Common myeloid progenitor, CD34-positive (primary cell): ENCODE results near the gene IRF2.
"Not testable (repeated sequence)": the region's sequence is repeated elsewhere in the genome, so short reads cannot be mapped to it uniquely, and the experiment has no call there.

ENCODE experiments used
- CTCF ChIA-PET: fragments of 350-600 bp; sonication (Branson Sonifier 250); formaldehyde crosslinking; loops from one replicate; lab custom pipeline; 2021; ENCODE audit warnings: antibody characterized with exemption; lab: Charles Lee
- POLR2A ChIA-PET: fragments of 350-600 bp; sonication (Branson Sonifier 250); formaldehyde crosslinking; loops from one replicate; lab custom pipeline; 2021; ENCODE audit warnings: antibody characterized with exemption; lab: Charles Lee
- DNase-seq, 3 donors: peaks; one replicate each; pipeline versions ENCODE4 v3.0.0 to v3.0.0-alpha.2; 2013
- H3K27ac ChIP-seq, 2 experiments: 1 replicate in 1 of 2; 2 replicates in 1 of 2; pipeline ENCODE4 v1.7.0; 2013; ENCODE audit warnings: inconsistent platforms in 2 of 2, low read length in 2 of 2, mild to moderate bottlenecking in 2 of 2, low read depth in 1 of 2, moderate library complexity in 1 of 2; ENCODE audit not compliant: severe bottlenecking in 2 of 2, insufficient read depth in 1 of 2, poor library complexity in 1 of 2
- H3K27me3 ChIP-seq, 5 experiments: replicated peaks in 2 of 5; 1 replicate in 3 of 5; 2 replicates in 2 of 5; pipeline versions ENCODE4 v1.6.1 to v1.7.0; 2013; ENCODE audit warnings: low read length in 4 of 5, mild to moderate bottlenecking in 2 of 5, moderate library complexity in 2 of 5, inconsistent platforms in 1 of 5; ENCODE audit not compliant: insufficient read depth in 5 of 5, control insufficient read depth in 4 of 5
- H3K36me3 ChIP-seq, 4 experiments: 1 replicate in 2 of 4; 2 replicates in 2 of 4; pipeline versions ENCODE4 v1.6.1 to v1.7.0; 2013; ENCODE audit warnings: low read length in 3 of 4, control low read depth in 1 of 4, mild to moderate bottlenecking in 1 of 4; ENCODE audit not compliant: control insufficient read depth in 4 of 4, insufficient read depth in 4 of 4
- H3K4me1 ChIP-seq, 4 experiments: 1 replicate in 3 of 4; 2 replicates in 1 of 4; pipeline versions ENCODE4 v1.6.1 to v1.7.1; 2013; ENCODE audit warnings: low read length in 3 of 4, mild to moderate bottlenecking in 3 of 4, control low read depth in 1 of 4, inconsistent platforms in 1 of 4, moderate library complexity in 1 of 4; ENCODE audit not compliant: control insufficient read depth in 4 of 4, insufficient read depth in 4 of 4; ENCODE audit errors: control extremely low read depth in 1 of 4
- H3K4me3 ChIP-seq, 7 experiments: 1 replicate in 4 of 7; 2 replicates in 3 of 7; pipeline versions ENCODE4 v1.5.1 to v1.7.0; 2013; ENCODE audit warnings: mild to moderate bottlenecking in 7 of 7, low read length in 6 of 7, moderate library complexity in 6 of 7, inconsistent platforms in 2 of 7, low read depth in 2 of 7, control low read depth in 1 of 7; ENCODE audit not compliant: insufficient read depth in 4 of 7, control insufficient read depth in 1 of 7; ENCODE audit errors: extremely low read depth in 1 of 7
- H3K9me3 ChIP-seq, 5 experiments: 1 replicate in 4 of 5; 2 replicates in 1 of 5; pipeline versions ENCODE4 v1.6.1 to v1.7.1; 2013; ENCODE audit warnings: low read length in 4 of 5, mild to moderate bottlenecking in 2 of 5, inconsistent platforms in 1 of 5, low read depth in 1 of 5, moderate library complexity in 1 of 5; ENCODE audit not compliant: control insufficient read depth in 4 of 5, insufficient read depth in 2 of 5; ENCODE audit errors: control extremely low read depth in 1 of 5
- WGBS: methylation state at CpG from one replicate; pipeline ENCODE4 v1.1.5; 2013; ENCODE audit not compliant: insufficient coverage; 5-methylcytosine and 5-hydroxymethylcytosine counted together

The IRF2 gene

GRCh38 chr4:184375623-184376022, 98.7 kb downstream of the IRF2 start:
- H3K27ac ChIP-seq, H3K9me3 ChIP-seq, H3K4me3 ChIP-seq, H3K4me1 ChIP-seq, DNase-seq, POLR2A ChIA-PET, H3K27me3 ChIP-seq, H3K36me3 ChIP-seq: not testable (repeated sequence)
- 67% methylated on average over 1 of the region's 3 CpGs for WGBS
- CTCF ChIA-PET, result interaction anchor here (0.9 to 1.0 kb wide), 2 partner anchors 15 to 27 kb away, joined by 3 to 5 read pairs; no protein-coding TSS in a partner anchor

GRCh38 chr4:184375027-184375426, 99.3 kb downstream of the IRF2 start:
- CTCF ChIA-PET, result no interaction called here
- H3K4me3 ChIP-seq, result no peak overlapping the region
- DNase-seq, result peak in 1 of 3 donors; percentile 26

GRCh38 chr4:184373886-184374405, 100.4 kb downstream of the IRF2 start:
- no peaks in the 10 kb centered on the region for H3K36me3 ChIP-seq
- H3K27me3 ChIP-seq, result no peaks in the 10 kb centered on the region
- 100% methylated on average over 2 of the region's 2 CpGs for WGBS
- no peak for DNase-seq
- ChIA-PET POLR2A (no interaction called here), CTCF (no interaction called here)
- H3K9me3 ChIP-seq, result peaks cover 0 to 3% (median 0%) of the 10 kb centered on the region in 5 experiments
- no peak overlapping the region for H3K27ac ChIP-seq
- H3K4me1 ChIP-seq, result peaks cover 0 to 20% (median 11%) of the 10 kb centered on the region in 4 experiments
- no peak overlapping the region for H3K4me3 ChIP-seq

More at GRCh38 chr4:184375027-184375426, 99.3 kb downstream of the IRF2 start:
- no peaks in the 10 kb centered on the region for H3K36me3 ChIP-seq
- peaks cover 0 to 3% (median 3%) of the 10 kb centered on the region in 5 experiments for H3K9me3 ChIP-seq
- no peaks in the 10 kb centered on the region for H3K27me3 ChIP-seq
- no peak overlapping the region for H3K27ac ChIP-seq
- H3K4me1 ChIP-seq, result peaks cover 0 to 16% (median 10%) of the 10 kb centered on the region in 4 experiments
- POLR2A ChIA-PET, result no interaction called here
- no CpG with 5 or more reads among the region's 1 CpG for WGBS

- H3K4me3 ChIP-seq, result no peak overlapping the region
- H3K9me3 ChIP-seq, result peaks cover 0 to 3% (median 0%) of the 10 kb centered on the region in 5 experiments
- no peak for DNase-seq
- no peaks in the 10 kb centered on the region for H3K27me3 ChIP-seq
- ChIA-PET POLR2A (interaction anchor here (0.6 kb wide), 1 partner anchor 139 kb away, joined by 3 read pairs; no protein-coding TSS in a partner anchor), CTCF (interaction anchor here (1.0 to 2.2 kb wide), 2 partner anchors 10 kb away, joined by 3 to 10 read pairs; no protein-coding TSS in a partner anchor)
- H3K36me3 ChIP-seq, result no peaks in the 10 kb centered on the region
- H3K27ac ChIP-seq, result no peak overlapping the region
- 86% methylated on average over 12 of the region's 12 CpGs for WGBS
- H3K4me1 ChIP-seq, result peaks cover 0 to 20% (median 11%) of the 10 kb centered on the region in 4 experiments
Measured at GRCh38 chr4:184371390-184371787, 103.0 kb downstream of the IRF2 start.

GRCh38 chr4:184370711-184371389, 103.5 kb downstream of the IRF2 start:
- DNase-seq, result peak in 2 of 3 donors; percentile 44 to 46
- POLR2A ChIA-PET, result interaction anchor here (0.6 kb wide), 1 partner anchor 140 kb away, joined by 3 read pairs; no protein-coding TSS in a partner anchor
- CTCF ChIA-PET, result interaction anchor here (1.0 to 2.2 kb wide), 3 partner anchors 10 to 12 kb away, joined by 3 to 10 read pairs (median 3); no protein-coding TSS in a partner anchor
- Histone ChIP-seq H3K4me3 (no peak overlapping the region), H3K36me3 (no peaks in the 10 kb centered on the region), H3K27me3 (no peaks in the 10 kb centered on the region), H3K4me1 (peaks cover 0 to 20% (median 11%) of the 10 kb centered on the region in 4 experiments), H3K27ac (peak overlapping the region in 1 of 2 experiments; percentile 54), H3K9me3 (peaks cover 0 to 3% (median 0%) of the 10 kb centered on the region in 5 experiments)
- WGBS, result 32% methylated on average over 5 of the region's 8 CpGs

- Histone ChIP-seq H3K9me3 (no peaks in the 10 kb centered on the region), H3K4me1 (peaks cover 0 to 20% (median 11%) of the 10 kb centered on the region in 4 experiments), H3K27ac (no peak overlapping the region), H3K36me3 (no peaks in the 10 kb centered on the region), H3K4me3 (no peak overlapping the region), H3K27me3 (no peaks in the 10 kb centered on the region)
- 100% methylated on average over 1 of the region's 3 CpGs for WGBS
- ChIA-PET POLR2A (no interaction called here), CTCF (interaction anchor here (1.1 to 2.2 kb wide), 2 partner anchors 11 to 13 kb away, joined by 3 to 10 read pairs; no protein-coding TSS in a partner anchor)
- no peak for DNase-seq
Measured at GRCh38 chr4:184369871-184370270, 104.5 kb downstream of the IRF2 start.

GRCh38 chr4:184368731-184369130, 105.6 kb downstream of the IRF2 start:
- H3K36me3 ChIP-seq, result no peaks in the 10 kb centered on the region
- H3K4me3 ChIP-seq, result no peak overlapping the region
- ChIA-PET CTCF (no interaction called here), POLR2A (no interaction called here)
- H3K27ac ChIP-seq, result no peak overlapping the region
- H3K9me3 ChIP-seq, result no peaks in the 10 kb centered on the region
- no peaks in the 10 kb centered on the region for H3K27me3 ChIP-seq
- H3K4me1 ChIP-seq, result peaks cover 0 to 27% (median 11%) of the 10 kb centered on the region in 4 experiments
- DNase-seq, result no peak
